Prostate gland (tissue), 2 donors: Measurements from ENCODE around the gene FMC1. TPM values are rescaled to one million over a fixed set of nuclear protein-coding genes. Genes with fewer than 3 reads are reported as not detected.

ENCODE experiments used
- DNase-seq: peaks from one replicate; pipeline ENCODE4 v3.0.0-alpha.2; 2019; ENCODE audit warnings: low spot score
- H3K27ac ChIP-seq, 2 donors: fragments of 200-600 bp; sonication (generic); 2 replicates each; pipeline ENCODE4 v1.5.1; 2017 to 2019
- H3K27me3 ChIP-seq: fragments of 200-600 bp; sonication (generic); replicated peaks from 2 replicates; pipeline ENCODE4 v1.5.1; 2019; ENCODE audit not compliant: insufficient read depth
- H3K36me3 ChIP-seq, 2 donors: fragments of 200-600 bp; sonication (generic); 1 replicate in 1 of 2; 2 replicates in 1 of 2; pipeline versions ENCODE4 v1.5.1 to v1.8.1; 2017 to 2019
- H3K4me1 ChIP-seq: fragments of 200-600 bp; sonication (generic); replicated peaks from 2 replicates; pipeline ENCODE4 v1.5.1; 2019
- H3K4me3 ChIP-seq, 2 donors: fragments of 200-600 bp; sonication (generic); 2 replicates each; pipeline ENCODE4 v1.5.1; 2017 to 2019
- H3K9me3 ChIP-seq: fragments of 200-600 bp; sonication (generic); 2 replicates; pipeline ENCODE4 v1.5.1; 2017
- CTCF ChIP-seq, 4 experiments: fragments of 200-600 bp in 2 of 4; fragments of 450-650 bp in 2 of 4; sonication (generic) in 2 of 4; IDR thresholded peaks; 1 replicate in 3 of 4; 2 replicates in 1 of 4; pipeline ENCODE4 v1.5.1; 2016 to 2019; ENCODE audit warnings: antibody characterized with exemption in 4 of 4, mild to moderate bottlenecking in 2 of 4, moderate library complexity in 2 of 4
- POLR2A ChIP-seq: fragments of 450-650 bp; IDR thresholded peaks from one replicate; pipeline ENCODE4 v1.6.1; 2016; ENCODE audit warnings: antibody characterized with exemption, mild to moderate bottlenecking
- POLR2AphosphoS5 ChIP-seq: sonication (generic); formaldehyde crosslinking; IDR thresholded peaks from one replicate; pipeline ENCODE4 v1.6.1; 2017; ENCODE audit warnings: antibody characterized with exemption
- WGBS: methylation state at CpG from one replicate; pipeline ENCODE4 v1.1.5; 2018; 5-methylcytosine and 5-hydroxymethylcytosine counted together
- intact Hi-C: fragments of 100-400 bp; cut with DNase I; formaldehyde crosslinking; loops from one replicate; pipeline ENCODE4 v1.14.2; 2022
- total RNA-seq, 2 donors: library from RNA; depleted of rRNA; stranded (reverse); fragments of >200 nt; gene quantifications; one replicate each; pipeline ENCODE4 v1.1.0, GENCODE V29; 2016

Gene FMC1
- 10 to 100 TPM; 17.8 to 29.6 TPM for total RNA-seq

GRCh38 chr7:139341058-139341775 lies at the start of gene FMC1:
Gene FMC1 (plus strand): TSS chr7:139341337. CDS start chr7:139341385, 48 bp downstream.
- WGBS: under 1% methylated on average over 51 of the region's 54 CpGs
- peak; percentile 95 for DNase-seq
- Histone ChIP-seq H3K4me1 (peaks cover 4% of the 10 kb centered on the region), H3K4me3 (peak within 1 kb of the TSS; percentile 59 to 61), H3K27me3 (no peaks in the 10 kb centered on the region), H3K9me3 (no peaks in the 10 kb centered on the region), H3K36me3 (no peaks in the 10 kb centered on the region), H3K27ac (peak within 1 kb of the TSS; percentile 98 to 99)
- intact Hi-C loops: no loop called here
- no peak for TF ChIP-seq POLR2AphosphoS5
- peak in 3 of 4 experiments; percentile 56 to 64 (median 64) for TF ChIP-seq CTCF (IDR thresholded peaks at IDR 0.05)
- peak; percentile 72 for TF ChIP-seq POLR2A

GRCh38 chr7:139292821-139293220 lies 48.3 kb upstream of the FMC1 start:
- no peak for DNase-seq
- H3K4me1 ChIP-seq: no peaks in the 10 kb centered on the region
- WGBS: 90% methylated on average over 7 of the region's 7 CpGs
- intact Hi-C loops: no loop called here
- no peak overlapping the region for H3K4me3 ChIP-seq
- H3K27ac ChIP-seq: no peak overlapping the region
- no peaks in the 10 kb centered on the region for H3K36me3 ChIP-seq
- no peaks in the 10 kb centered on the region for H3K27me3 ChIP-seq
- no peak for TF ChIP-seq POLR2AphosphoS5
- no peak for TF ChIP-seq CTCF (IDR thresholded peaks at IDR 0.05)
- TF ChIP-seq POLR2A: no peak
- H3K9me3 ChIP-seq: no peaks in the 10 kb centered on the region

GRCh38 chr7:139293534-139293933 lies 47.6 kb upstream of the FMC1 start:
- no peak for TF ChIP-seq POLR2A
- no peak for TF ChIP-seq POLR2AphosphoS5
- TF ChIP-seq CTCF (IDR thresholded peaks at IDR 0.05): no peak
- intact Hi-C loops: no loop called here
- Histone ChIP-seq H3K36me3 (no peaks in the 10 kb centered on the region), H3K4me1 (no peaks in the 10 kb centered on the region), H3K27me3 (no peaks in the 10 kb centered on the region), H3K27ac (no peak overlapping the region), H3K4me3 (no peak overlapping the region), H3K9me3 (no peaks in the 10 kb centered on the region)
- no peak for DNase-seq
- 86% methylated on average over 2 of the region's 2 CpGs for whole genome bisulfite sequencing

GRCh38 chr7:139294241-139294640 lies 46.9 kb upstream of the FMC1 start:
- Histone ChIP-seq H3K27ac (no peak overlapping the region), H3K4me1 (no peaks in the 10 kb centered on the region), H3K27me3 (no peaks in the 10 kb centered on the region), H3K36me3 (no peaks in the 10 kb centered on the region), H3K9me3 (no peaks in the 10 kb centered on the region), H3K4me3 (no peak overlapping the region)
- DNase-seq: no peak
- TF ChIP-seq CTCF (IDR thresholded peaks at IDR 0.05) (no peak), POLR2AphosphoS5 (no peak), POLR2A (no peak)
- 94% methylated on average over 4 of the region's 4 CpGs for WGBS
- intact Hi-C loops: no loop called here
